BLaER1 (cell line): Measurements from ENCODE around the gene ZC3H7B.
A peak's percentile ranks its signal among the peaks of the same experiment; 100 is the strongest.
"Not testable (repeated sequence)": the region's sequence is repeated elsewhere in the genome, so short reads cannot be mapped to it uniquely, and the experiment has no call there.

Experiments used
- H3K27ac ChIP-seq: shearing (Covaris generic); formaldehyde crosslinking; 2 replicates; pipeline ENCODE4 v1.8.1; 2022
- H3K27me3 ChIP-seq: shearing (Covaris generic); formaldehyde crosslinking; 2 replicates; pipeline ENCODE4 v1.8.1; 2022
- H3K36me3 ChIP-seq: shearing (Covaris generic); formaldehyde crosslinking; 2 replicates; pipeline ENCODE4 v1.8.1; 2022
- H3K4me1 ChIP-seq: shearing (Covaris generic); formaldehyde crosslinking; 2 replicates; pipeline ENCODE4 v1.8.1; 2022
- H3K4me2 ChIP-seq: shearing (Covaris generic); formaldehyde crosslinking; 2 replicates; pipeline ENCODE4 v1.8.1; 2022
- H3K4me3 ChIP-seq: shearing (Covaris generic); formaldehyde crosslinking; 2 replicates; pipeline ENCODE4 v1.8.1; 2022
- H3K9ac ChIP-seq: shearing (Covaris generic); formaldehyde crosslinking; 2 replicates; pipeline ENCODE4 v1.8.1; 2022
- H3K9me3 ChIP-seq: shearing (Covaris generic); formaldehyde crosslinking; 2 replicates; pipeline ENCODE4 v1.8.1; 2022
- H4K20me1 ChIP-seq: shearing (Covaris generic); formaldehyde crosslinking; 2 replicates; pipeline ENCODE4 v1.8.1; 2022
- Cebpa-rat ChIP-seq: shearing (Covaris generic); IDR thresholded peaks from 2 replicates; pipeline ENCODE4 v1.8.1; 2022

The ZC3H7B gene

DNA sequence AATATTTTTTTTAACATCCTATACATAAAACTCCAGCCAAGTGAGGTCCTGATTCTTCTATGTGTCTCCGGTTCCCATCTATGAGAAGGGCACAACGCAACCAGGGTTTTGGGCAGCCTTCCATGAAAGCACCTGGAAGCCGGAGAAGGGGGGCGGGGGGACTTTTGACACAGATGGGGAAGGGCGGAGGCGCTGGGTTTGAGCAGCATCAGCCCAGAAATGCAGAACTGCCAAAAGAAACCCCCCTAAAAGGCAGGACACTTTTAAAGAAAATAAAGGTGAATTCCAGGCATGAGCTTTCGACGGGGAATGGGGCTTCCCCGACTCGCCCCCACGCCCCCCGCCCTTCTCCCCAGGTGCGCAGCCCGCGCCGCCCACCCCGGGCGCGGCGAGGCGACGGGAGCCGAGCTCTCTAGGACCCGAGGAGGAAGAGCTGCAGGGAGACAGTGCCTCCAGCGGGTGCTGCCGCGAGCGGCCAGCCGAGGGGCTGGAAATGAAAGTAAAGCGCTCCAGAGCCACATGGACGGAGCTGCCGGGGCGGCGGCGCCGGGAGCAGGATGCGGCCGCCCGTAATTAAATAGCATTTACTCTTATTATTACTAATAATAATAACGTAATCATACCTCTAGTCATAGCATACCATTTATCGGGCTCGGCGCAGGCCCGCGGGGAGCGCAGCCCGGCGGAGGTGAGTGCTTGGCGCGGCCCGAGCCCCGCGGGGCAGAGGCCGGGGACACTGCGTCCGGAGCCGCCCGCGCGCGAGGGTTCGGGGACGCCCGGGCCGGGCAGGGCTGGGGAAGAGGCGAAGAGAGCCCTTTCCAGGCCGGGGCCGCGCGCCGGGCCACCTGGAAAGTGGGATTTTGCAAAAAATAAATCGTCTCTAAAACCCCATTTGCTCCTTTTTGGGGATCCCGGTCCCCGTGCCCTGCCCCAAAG is at the start of gene ZC3H7B:
TSS of gene ZC3H7B (plus strand) at position 441 of the 936 bp plus-strand sequence. CDS start 19,136 bp downstream, outside the sequence.
- H3K36me3 ChIP-seq: peaks cover 12% of the 10 kb centered on the region
- peak within 1 kb of the TSS; percentile 100 for H3K9ac ChIP-seq
- H3K4me2 ChIP-seq: peak within 1 kb of the TSS; percentile 95
- no peaks in the 10 kb centered on the region for H3K27me3 ChIP-seq
- H4K20me1 ChIP-seq: peaks cover 41% of the 10 kb centered on the region
- no peak for TF ChIP-seq Cebpa-rat
- no peaks in the 10 kb centered on the region for H3K9me3 ChIP-seq
- H3K27ac ChIP-seq: peak within 1 kb of the TSS; percentile 99
- peak within 1 kb of the TSS; percentile 100 for H3K4me3 ChIP-seq
- H3K4me1 ChIP-seq: peaks cover 44% of the 10 kb centered on the region

GRCh38 chr22:41252365-41252764 is 49.0 kb upstream of the ZC3H7B start:
- Histone ChIP-seq H3K27ac (no peak overlapping the region), H3K4me1 (peaks cover 6% of the 10 kb centered on the region; the same call in 1 of the 2 replicates), H3K9ac (no peak overlapping the region), H3K4me3 (no peak overlapping the region), H4K20me1 (peaks cover 35% of the 10 kb centered on the region; the same call in 1 of the 2 replicates), H3K9me3 (no peaks in the 10 kb centered on the region), H3K27me3 (no peaks in the 10 kb centered on the region), H3K36me3 (peaks cover 100% of the 10 kb centered on the region), H3K4me2 (no peak overlapping the region)
- no peak for TF ChIP-seq Cebpa-rat

DNA sequence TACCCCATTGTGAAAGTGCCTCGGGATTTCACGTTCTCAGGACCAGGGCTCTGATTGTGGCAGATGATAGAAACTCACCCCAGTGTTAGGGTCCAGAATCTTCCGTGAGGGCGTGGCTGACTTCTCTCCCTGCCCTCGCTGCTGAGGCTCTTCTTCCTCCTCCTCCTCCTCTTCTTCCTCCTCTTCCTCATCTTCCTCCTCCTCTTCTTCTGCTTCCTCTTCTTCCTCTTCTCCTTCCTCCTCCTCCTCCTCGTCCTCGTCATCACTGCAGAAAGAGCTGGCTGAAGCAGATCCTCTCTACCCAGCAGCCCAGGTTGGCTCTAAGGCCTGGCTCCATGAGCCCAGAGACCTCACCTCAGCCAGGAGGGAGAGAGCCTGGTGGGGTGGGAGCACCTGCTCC is 47.1 kb upstream of the ZC3H7B start:
- Histone ChIP-seq H3K4me1 (peaks cover 10% of the 10 kb centered on the region; the same call in 1 of the 2 replicates), H3K4me2 (no peak overlapping the region), H3K4me3 (no peak overlapping the region), H3K9ac (no peak overlapping the region), H4K20me1 (peaks cover 34% of the 10 kb centered on the region; the same call in 1 of the 2 replicates), H3K27me3 (no peaks in the 10 kb centered on the region), H3K36me3 (peaks cover 100% of the 10 kb centered on the region), H3K27ac (no peak overlapping the region), H3K9me3 (no peaks in the 10 kb centered on the region)
- no peak for TF ChIP-seq Cebpa-rat

- Histone ChIP-seq H3K9me3 (no peaks in the 10 kb centered on the region), H3K27me3 (no peaks in the 10 kb centered on the region), H3K4me1 (peaks cover 10% of the 10 kb centered on the region; the same call in 1 of the 2 replicates), H3K4me2 (0 out of 2 replicates have a peak overlapping the region, but pooled peaks have one; percentile 17), H3K4me3 (no peak overlapping the region), H4K20me1 (peaks cover 33% of the 10 kb centered on the region), H3K9ac (0 out of 2 replicates have a peak overlapping the region, but pooled peaks have one; percentile 24), H3K36me3 (peaks cover 100% of the 10 kb centered on the region), H3K27ac (0 out of 2 replicates have a peak overlapping the region, but pooled peaks have one; percentile 9)
- no peak for TF ChIP-seq Cebpa-rat
Observed at GRCh38 chr22:41256254-41257253, 44.8 kb upstream of the ZC3H7B start.

- peaks cover 100% of the 10 kb centered on the region for H3K36me3 ChIP-seq
- H3K4me3 ChIP-seq: no peak overlapping the region
- H3K27ac ChIP-seq: no peak overlapping the region
- 0 out of 2 replicates have a peak overlapping the region, but pooled peaks have one; percentile 24 for H3K9ac ChIP-seq
- H3K4me1 ChIP-seq: peaks cover 10% of the 10 kb centered on the region; the same call in 1 of the 2 replicates
- H3K4me2 ChIP-seq: no peak overlapping the region
- no peaks in the 10 kb centered on the region for H3K9me3 ChIP-seq
- H3K27me3 ChIP-seq: no peaks in the 10 kb centered on the region
- no peak for TF ChIP-seq Cebpa-rat
- H4K20me1 ChIP-seq: peaks cover 44% of the 10 kb centered on the region
Observed at GRCh38 chr22:41257696-41258095, 43.6 kb upstream of the ZC3H7B start.

DNA sequence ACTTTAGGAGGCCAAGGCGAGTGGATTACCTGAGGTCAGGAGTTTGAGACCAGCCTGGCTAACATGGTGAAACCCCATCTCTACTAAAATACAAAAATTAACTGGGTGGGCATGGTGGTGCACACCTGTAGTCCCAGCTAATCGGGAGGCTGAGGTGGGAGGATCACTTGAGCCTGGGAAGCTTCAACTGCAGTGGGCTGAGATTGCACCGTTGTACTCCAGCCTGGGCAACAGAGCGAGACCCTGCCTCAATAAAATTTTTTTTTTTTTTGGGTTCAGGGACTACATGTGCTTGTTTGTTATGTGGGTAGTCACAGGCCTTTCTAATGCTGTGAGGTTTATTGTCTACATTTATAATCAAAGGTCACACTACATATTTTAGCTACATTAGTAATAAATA is 41.6 kb upstream of the ZC3H7B start:
- H3K4me1 ChIP-seq, H3K4me2 ChIP-seq, H3K4me3 ChIP-seq, H3K27ac ChIP-seq, H3K9ac ChIP-seq, H3K27me3 ChIP-seq, H3K9me3 ChIP-seq: not testable (repeated sequence)
- peaks cover 60% of the 10 kb centered on the region for H4K20me1 ChIP-seq
- peaks cover 100% of the 10 kb centered on the region for H3K36me3 ChIP-seq

GRCh38 chr22:41260871-41261270 is 40.5 kb upstream of the ZC3H7B start:
- no peak for TF ChIP-seq Cebpa-rat
- Histone ChIP-seq H3K27me3 (no peaks in the 10 kb centered on the region), H4K20me1 (peaks cover 70% of the 10 kb centered on the region), H3K9ac (no peak overlapping the region), H3K4me1 (peaks cover 10% of the 10 kb centered on the region; the same call in 1 of the 2 replicates), H3K4me2 (no peak overlapping the region), H3K36me3 (peaks cover 100% of the 10 kb centered on the region), H3K4me3 (no peak overlapping the region), H3K9me3 (no peaks in the 10 kb centered on the region), H3K27ac (no peak overlapping the region)

DNA sequence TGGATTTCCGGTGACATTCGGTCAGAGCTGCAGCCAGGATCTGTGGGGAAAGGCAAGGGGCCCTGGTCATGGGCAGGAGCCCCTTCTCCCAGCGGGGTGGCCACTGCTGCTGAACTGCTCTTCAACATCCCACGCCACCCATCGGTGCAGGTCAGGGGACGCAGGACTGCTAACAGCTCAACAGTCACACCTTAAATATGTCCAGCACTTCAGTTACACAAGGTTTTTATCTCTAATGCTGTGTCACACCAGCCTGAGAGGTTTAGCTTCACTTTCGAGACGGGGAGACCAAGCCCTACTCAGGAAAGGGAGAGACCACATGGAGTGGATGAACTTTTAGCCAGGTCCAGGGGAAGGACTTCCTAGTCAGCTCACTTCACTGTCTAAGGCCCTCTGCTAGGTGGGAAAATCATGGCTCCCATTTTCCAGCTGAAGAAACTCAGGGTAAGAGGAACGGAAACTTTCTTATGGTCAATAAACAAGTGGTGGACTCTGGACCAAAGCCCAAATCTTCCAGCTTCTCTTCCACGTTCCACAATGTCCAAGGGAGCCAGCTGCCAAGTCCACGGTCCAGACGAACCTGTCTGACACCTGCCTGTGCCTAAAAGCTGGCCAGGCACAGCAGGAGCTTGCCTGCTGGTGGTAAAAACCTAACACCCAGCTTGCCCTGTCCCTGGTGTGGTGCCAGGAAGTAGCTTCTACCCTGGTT is 39.6 kb upstream of the ZC3H7B start:
- H3K9me3 ChIP-seq: no peaks in the 10 kb centered on the region
- H3K4me3 ChIP-seq: no peak overlapping the region
- H4K20me1 ChIP-seq: peaks cover 70% of the 10 kb centered on the region
- peaks cover 99% of the 10 kb centered on the region for H3K36me3 ChIP-seq
- no peak overlapping the region for H3K9ac ChIP-seq
- no peak for TF ChIP-seq Cebpa-rat
- H3K4me2 ChIP-seq: no peak overlapping the region
- peaks cover 10% of the 10 kb centered on the region; the same call in 1 of the 2 replicates for H3K4me1 ChIP-seq
- H3K27me3 ChIP-seq: no peaks in the 10 kb centered on the region
- no peak overlapping the region for H3K27ac ChIP-seq

GRCh38 chr22:41262250-41262765 is 39.0 kb upstream of the ZC3H7B start:
- no peaks in the 10 kb centered on the region for H3K9me3 ChIP-seq
- H3K36me3 ChIP-seq: peaks cover 99% of the 10 kb centered on the region
- TF ChIP-seq Cebpa-rat: no peak
- H3K4me1 ChIP-seq: peaks cover 4% of the 10 kb centered on the region; the same call in 1 of the 2 replicates
- H3K4me2 ChIP-seq: no peak overlapping the region
- H3K9ac ChIP-seq: no peak overlapping the region
- H3K27me3 ChIP-seq: no peaks in the 10 kb centered on the region
- H3K4me3 ChIP-seq: no peak overlapping the region
- H3K27ac ChIP-seq: no peak overlapping the region
- peaks cover 69% of the 10 kb centered on the region for H4K20me1 ChIP-seq
